Measurements from ENCODE around the gene PSMC5.

The PSMC5 gene

GRCh38 chr17:63805591-63805990, 21.6 kb upstream of the PSMC5 start:
- H3K36me3 ChIP-seq (ENCODE audit: insufficient read depth, low read length) = peaks cover 96% of the 10 kb centered on the region

GRCh38 chr17:63809970-63810369, 17.3 kb upstream of the PSMC5 start:
- Histone ChIP-seq H3K9ac (ENCODE audit: low read length) (no peak overlapping the region), H3K9me2 (ENCODE audit: low read depth, low read length) (no peaks in the 10 kb centered on the region), H4K20me1 (ENCODE audit: insufficient read depth, low read length) (no peaks in the 10 kb centered on the region), H3K4me3 (ENCODE audit: low read depth, low read length, poor library complexity, severe bottlenecking) (no peak overlapping the region), H3K9me3 (ENCODE audit: low read length) (no peaks in the 10 kb centered on the region), H3K4me2 (ENCODE audit: low read length) (no peak overlapping the region), H3K4me1 (ENCODE audit: insufficient read depth, low read length, severe bottlenecking) (no peaks in the 10 kb centered on the region), H2AFZ (ENCODE audit: low read length) (no peak overlapping the region), H3K36me3 (ENCODE audit: insufficient read depth, low read length) (peaks cover 99% of the 10 kb centered on the region), H3F3A (ENCODE audit: insufficient read depth, low read length) (no peaks in the 10 kb centered on the region), H3K79me2 (ENCODE audit: insufficient read depth, low read length) (no peaks in the 10 kb centered on the region), H3K27me3 (ENCODE audit: insufficient read depth, low read length) (no peaks in the 10 kb centered on the region), H3K27ac (ENCODE audit: low read depth, low read length, poor library complexity, severe bottlenecking) (no peak overlapping the region)
- TF ChIP-seq CTCF (IDR thresholded peaks at IDR 0.05; ENCODE audit: low read length) (no peak), EZH2 (IDR thresholded peaks at IDR 0.05; ENCODE audit: borderline replicate concordance, low read length) (no peak)

More at GRCh38 chr17:63805591-63805990, 21.6 kb upstream of the PSMC5 start:
- Histone ChIP-seq H3K4me1 (ENCODE audit: insufficient read depth, low read length, severe bottlenecking) (no peaks in the 10 kb centered on the region), H3K9me2 (ENCODE audit: low read depth, low read length) (no peaks in the 10 kb centered on the region), H3K27ac (ENCODE audit: low read depth, low read length, poor library complexity, severe bottlenecking) (no peak overlapping the region), H3K27me3 (ENCODE audit: insufficient read depth, low read length) (no peaks in the 10 kb centered on the region), H4K20me1 (ENCODE audit: insufficient read depth, low read length) (no peaks in the 10 kb centered on the region), H3K9me3 (ENCODE audit: low read length) (no peaks in the 10 kb centered on the region), H3K9ac (ENCODE audit: low read length) (no peak overlapping the region), H3K4me2 (ENCODE audit: low read length) (no peak overlapping the region), H3F3A (ENCODE audit: insufficient read depth, low read length) (no peaks in the 10 kb centered on the region), H3K79me2 (ENCODE audit: insufficient read depth, low read length) (no peaks in the 10 kb centered on the region), H3K4me3 (ENCODE audit: low read depth, low read length, poor library complexity, severe bottlenecking) (no peak overlapping the region), H2AFZ (ENCODE audit: low read length) (no peak overlapping the region)
- TF ChIP-seq EZH2 (IDR thresholded peaks at IDR 0.05; ENCODE audit: borderline replicate concordance, low read length) (no peak), CTCF (IDR thresholded peaks at IDR 0.05; ENCODE audit: low read length) (no peak)

GRCh38 chr17:63816123-63816522, 11.1 kb upstream of the PSMC5 start:
- Histone ChIP-seq H3K4me2 (ENCODE audit: low read length) (no peak overlapping the region), H3K4me3 (ENCODE audit: low read depth, low read length, poor library complexity, severe bottlenecking) (no peak overlapping the region), H3K27me3 (ENCODE audit: insufficient read depth, low read length) (no peaks in the 10 kb centered on the region), H3K36me3 (ENCODE audit: insufficient read depth, low read length) (peaks cover 100% of the 10 kb centered on the region), H3K9ac (ENCODE audit: low read length) (no peak overlapping the region), H3K9me2 (ENCODE audit: low read depth, low read length) (no peaks in the 10 kb centered on the region), H3K4me1 (ENCODE audit: insufficient read depth, low read length, severe bottlenecking) (no peaks in the 10 kb centered on the region), H3K9me3 (ENCODE audit: low read length) (no peaks in the 10 kb centered on the region), H3K27ac (ENCODE audit: low read depth, low read length, poor library complexity, severe bottlenecking) (no peak overlapping the region), H3F3A (ENCODE audit: insufficient read depth, low read length) (no peaks in the 10 kb centered on the region; the same call in 1 of the 2 replicates), H4K20me1 (ENCODE audit: insufficient read depth, low read length) (no peaks in the 10 kb centered on the region), H3K79me2 (ENCODE audit: insufficient read depth, low read length) (no peaks in the 10 kb centered on the region), H2AFZ (ENCODE audit: low read length) (no peak overlapping the region)
- TF ChIP-seq CTCF (IDR thresholded peaks at IDR 0.05; ENCODE audit: low read length) = no peak
- TF ChIP-seq EZH2 (IDR thresholded peaks at IDR 0.05; ENCODE audit: borderline replicate concordance, low read length) = no peak

Data from OCI-LY1 (cell line).